A673 (cell line): ENCODE data around the gene NCKAP5. TPM values are rescaled to one million over a fixed set of nuclear protein-coding genes. Genes with fewer than 3 reads are reported as not detected.

ENCODE experiments used
- BruUV-seq: library from RNA; stranded (reverse); fragments of 400-500 nt; replicated peaks from 2 replicates; lab custom pipeline; 2021; lab: Mats Ljungman, UMichigan
- CTCF ChIA-PET: fragments of 300-600 bp; sonication (Branson Sonifier 250); formaldehyde crosslinking; loops from one replicate; lab custom pipeline; 2022; ENCODE audit warnings: antibody characterized with exemption; lab: Charles Lee
- POLR2A ChIA-PET: fragments of 300-600 bp; sonication (Branson Sonifier 250); formaldehyde crosslinking; loops from one replicate; lab custom pipeline; 2022; ENCODE audit warnings: antibody characterized with exemption; ENCODE audit not compliant: low non-redundant PET; lab: Charles Lee
- DNase-seq: peaks from one replicate; pipeline ENCODE4 v3.0.0-alpha.2; 2015; ENCODE audit warnings: low spot score
- H3K27ac ChIP-seq: fragments of 200-600 bp; sonication (generic); 2 replicates; pipeline ENCODE4 v1.5.1; 2016; ENCODE audit warnings: mixed run types, low read depth, mild to moderate bottlenecking, mixed read lengths, antibody characterized with exemption, low read length; ENCODE audit not compliant: poor library complexity, severe bottlenecking
- H3K27me3 ChIP-seq: fragments of 200-600 bp; sonication (generic); replicated peaks from 2 replicates; pipeline ENCODE4 v1.6.1; 2017; ENCODE audit warnings: mixed run types, low read depth, mild to moderate bottlenecking, mixed read lengths, antibody characterized with exemption, low read length; ENCODE audit not compliant: insufficient read depth, poor library complexity
- H3K36me3 ChIP-seq: fragments of 200-600 bp; sonication (generic); 2 replicates; pipeline ENCODE4 v1.6.1; 2016; ENCODE audit warnings: mixed run types, mild to moderate bottlenecking, mixed read lengths, antibody characterized with exemption, low read length; ENCODE audit not compliant: insufficient read depth, poor library complexity, severe bottlenecking
- H3K4me1 ChIP-seq: fragments of 200-600 bp; sonication (generic); 2 replicates; pipeline ENCODE4 v1.6.1; 2017; ENCODE audit warnings: mixed run types, mild to moderate bottlenecking, mixed read lengths, antibody characterized with exemption, low read length; ENCODE audit not compliant: insufficient read depth, poor library complexity, severe bottlenecking
- H3K4me3 ChIP-seq: fragments of 200-600 bp; sonication (generic); 2 replicates; pipeline ENCODE4 v1.5.1; 2016; ENCODE audit warnings: low read depth, mixed run types, mild to moderate bottlenecking, mixed read lengths, low read length; ENCODE audit not compliant: poor library complexity, severe bottlenecking
- H3K9me3 ChIP-seq: fragments of 200-600 bp; sonication (generic); 2 replicates; pipeline ENCODE4 v1.6.1; 2016; ENCODE audit warnings: mixed run types, low read depth, mild to moderate bottlenecking, mixed read lengths, antibody characterized with exemption, low read length; ENCODE audit not compliant: poor library complexity, severe bottlenecking
- CTCF ChIP-seq: fragments of 300-800, 200-600 bp; sonication (generic); conservative IDR thresholded peaks from 2 replicates; pipeline ENCODE4 v1.5.1; 2017; ENCODE audit warnings: low read depth, mild to moderate bottlenecking, antibody characterized with exemption, low read length, moderate library complexity, mixed read lengths
- EZH2 ChIP-seq: fragments of 200-600 bp; sonication (generic); IDR thresholded peaks from 2 replicates; pipeline ENCODE4 v1.6.1; 2017; ENCODE audit warnings: borderline replicate concordance, low read depth, mild to moderate bottlenecking, mixed read lengths, antibody characterized with exemption, low read length; ENCODE audit not compliant: poor library complexity, severe bottlenecking
- intact Hi-C: fragments of 100-400 bp; cut with micrococcal nuclease; formaldehyde crosslinking; loops from one replicate; pipeline ENCODE4 v1.10.0; 2022; ENCODE audit not compliant: unreplicated experiment
- total RNA-seq: library from RNA; stranded (reverse); gene quantifications from 2 replicates; pipeline ENCODE4 v1.2.3, GENCODE V29; 2021

Gene NCKAP5
- total RNA-seq, 1 experiment from 2014 or later = 26.6 TPM

GRCh38 chr2:132844585-132844984 is 723.7 kb downstream of the NCKAP5 start:
- Histone ChIP-seq H3K4me3 (no peak overlapping the region), H3K4me1 (peaks cover 11% of the 10 kb centered on the region), H3K27me3 (no peaks in the 10 kb centered on the region), H3K27ac (no peak overlapping the region), H3K36me3 (no peaks in the 10 kb centered on the region), H3K9me3 (no peaks in the 10 kb centered on the region)
- no TSS peak for BruUV-seq
- TF ChIP-seq CTCF (no peak), EZH2 (no peak)
- POLR2A ChIA-PET = no interaction called here
- DNase-seq = no peak
- intact Hi-C loops = no loop called here
- CTCF ChIA-PET = no interaction called here

GRCh38 chr2:132837769-132838168 is 730.5 kb downstream of the NCKAP5 start:
- Histone ChIP-seq H3K36me3 (no peaks in the 10 kb centered on the region), H3K4me3 (no peak overlapping the region), H3K27me3 (no peaks in the 10 kb centered on the region), H3K9me3 (peaks cover 12% of the 10 kb centered on the region), H3K27ac (no peak overlapping the region), H3K4me1 (no peaks in the 10 kb centered on the region)
- no TSS peak for BruUV-seq
- TF ChIP-seq EZH2 (no peak), CTCF (no peak)
- CTCF ChIA-PET = no interaction called here
- DNase-seq = no peak
- POLR2A ChIA-PET = interaction anchor here (0.6 kb wide), 1 partner anchor 19 kb away, joined by 3 read pairs; no protein-coding TSS in a partner anchor
- intact Hi-C loops = no loop called here

GRCh38 chr2:132830321-132830827 is 737.9 kb downstream of the NCKAP5 start:
- no peak for DNase-seq
- POLR2A ChIA-PET = no interaction called here
- H3K4me3 ChIP-seq = no peak overlapping the region
- H3K27ac ChIP-seq = no peak overlapping the region
- H3K4me1 ChIP-seq = peaks cover 5% of the 10 kb centered on the region
- intact Hi-C loops = no loop called here
- H3K27me3 ChIP-seq = no peaks in the 10 kb centered on the region
- no peaks in the 10 kb centered on the region for H3K36me3 ChIP-seq
- CTCF ChIA-PET = no interaction called here
- H3K9me3 ChIP-seq = peaks cover 12% of the 10 kb centered on the region
- TF ChIP-seq EZH2 = no peak
- TF ChIP-seq CTCF = no peak
- BruUV-seq = no TSS peak
